ENCODE results near the gene TSPAN31. TPM values are rescaled to one million over a fixed set of nuclear protein-coding genes. Genes with fewer than 3 reads are reported as not detected.
"Not testable (repeated sequence)": the region's sequence is repeated elsewhere in the genome, so short reads cannot be mapped to it uniquely, and the experiment has no call there.

The TSPAN31 gene
- polyA plus RNA-seq, 3 donors: 30.1 to 38.8 (median 36.2) TPM

- 82 to 90% (median 86%) methylated on average over 11 of the region's 11 CpGs for WGBS, 3 donors
- no peak overlapping the region for H3K27ac ChIP-seq (ENCODE audit: low read depth, low read length)
Measured at GRCh38 chr12:57720606-57721595, 23.9 kb upstream of the TSPAN31 start.

GRCh38 chr12:57721846-57722608, 22.8 kb upstream of the TSPAN31 start:
- 92 to 95% (median 93%) methylated on average over 15 to 16 of the region's 16 CpGs for WGBS, 3 donors
- H3K27ac ChIP-seq (ENCODE audit: low read depth, low read length): not testable (repeated sequence)

DNA sequence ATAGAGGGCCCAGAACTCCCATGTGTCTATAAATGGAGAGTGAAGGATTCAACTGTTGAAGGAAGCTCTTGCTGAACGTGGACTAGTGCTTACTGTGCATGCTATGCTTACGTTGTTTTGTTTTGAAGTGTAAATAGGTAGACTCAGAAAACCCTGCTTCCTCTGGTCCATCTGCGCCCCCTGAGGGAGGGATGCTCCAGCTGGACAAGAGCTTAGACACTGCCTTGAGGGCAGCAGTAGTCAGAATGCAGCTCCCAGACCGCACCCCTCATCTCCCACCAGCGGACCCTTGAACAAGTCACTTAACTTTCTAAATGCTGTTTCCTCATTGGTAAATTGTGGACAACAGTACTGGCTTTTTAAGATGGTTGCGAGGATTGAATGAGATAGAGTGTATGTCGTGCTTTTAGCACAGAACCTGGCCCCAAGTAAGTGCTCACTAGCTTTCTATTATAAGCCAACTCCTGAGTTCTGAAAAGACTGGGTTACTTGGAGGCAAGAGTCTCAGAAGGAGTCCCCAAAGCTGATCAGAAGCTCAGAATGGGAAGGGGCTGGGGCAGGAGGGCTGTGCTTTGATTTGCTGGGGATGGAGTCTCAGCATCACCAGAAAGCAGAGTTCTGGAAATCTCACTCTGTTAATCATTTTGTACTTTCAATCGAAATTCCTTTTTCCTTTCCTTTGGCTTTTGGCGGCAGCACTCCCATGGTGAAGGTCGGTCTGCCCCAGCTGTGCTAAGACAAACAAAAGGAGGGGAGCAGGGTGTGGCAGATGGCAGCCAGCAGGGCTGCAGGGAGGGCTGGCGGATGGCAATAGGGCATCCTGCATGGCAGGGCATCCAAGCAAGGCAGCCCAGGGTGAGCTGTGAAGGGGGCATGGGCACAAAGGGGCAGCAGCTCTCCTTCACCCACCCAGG, 21.9 kb upstream of the TSPAN31 start:
- no peak overlapping the region for H3K27ac ChIP-seq (ENCODE audit: low read depth, low read length)
- WGBS, 3 donors: 54 to 68% (median 64%) methylated on average over 11 of the region's 11 CpGs

- 63 to 78% (median 69%) methylated on average over 2 of the region's 2 CpGs for WGBS, 3 donors
- no peak overlapping the region for H3K27ac ChIP-seq (ENCODE audit: low read depth, low read length)
Measured at GRCh38 chr12:57723630-57723962, 21.2 kb upstream of the TSPAN31 start.

- 70 to 88% (median 83%) methylated on average over 12 of the region's 12 CpGs for WGBS, 3 donors
- H3K27ac ChIP-seq (ENCODE audit: low read depth, low read length): no peak overlapping the region
Measured at GRCh38 chr12:57724003-57724935, 20.6 kb upstream of the TSPAN31 start.

DNA sequence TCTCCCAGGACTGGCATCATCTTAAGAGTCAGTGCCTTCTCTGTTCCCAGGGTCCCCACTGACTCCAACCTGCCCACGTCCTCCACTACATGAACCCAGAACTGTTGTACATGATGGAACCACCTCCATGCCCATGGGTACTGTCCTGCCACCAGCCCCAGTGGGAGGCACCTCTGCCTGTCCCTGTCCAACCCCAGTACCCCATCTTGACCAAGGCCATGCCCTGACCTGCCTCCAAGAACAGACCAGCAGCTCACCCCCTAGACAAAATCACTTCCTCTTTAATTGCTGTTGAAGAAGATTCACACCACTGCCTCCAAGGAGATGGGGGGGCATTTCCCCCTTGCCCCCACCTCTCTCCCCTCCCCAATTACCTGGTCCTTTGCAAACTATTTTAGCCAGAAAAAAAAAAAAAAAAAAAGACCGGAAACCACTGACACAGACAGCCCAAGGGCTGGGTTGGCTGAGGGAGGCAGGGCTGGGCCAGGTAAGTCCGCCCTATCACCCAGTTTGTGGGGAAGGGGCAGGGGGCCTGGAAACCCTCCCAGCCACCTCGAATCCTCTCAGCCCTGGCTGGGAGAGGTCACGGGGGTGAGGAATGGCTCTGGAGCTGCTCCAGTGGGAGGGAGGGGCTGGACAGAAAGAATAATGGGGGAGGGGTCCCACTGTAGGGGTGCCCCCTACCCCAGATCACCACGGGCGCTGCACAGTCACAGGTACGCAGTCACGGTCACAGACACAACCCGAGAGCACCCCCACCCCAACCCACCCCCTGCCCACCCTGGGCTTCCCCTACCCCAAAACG, 19.7 kb upstream of the TSPAN31 start:
- H3K27ac ChIP-seq (ENCODE audit: low read depth, low read length): no peak overlapping the region
- 57 to 67% (median 62%) methylated on average over 8 to 11 of the region's 11 CpGs for WGBS, 3 donors

DNA sequence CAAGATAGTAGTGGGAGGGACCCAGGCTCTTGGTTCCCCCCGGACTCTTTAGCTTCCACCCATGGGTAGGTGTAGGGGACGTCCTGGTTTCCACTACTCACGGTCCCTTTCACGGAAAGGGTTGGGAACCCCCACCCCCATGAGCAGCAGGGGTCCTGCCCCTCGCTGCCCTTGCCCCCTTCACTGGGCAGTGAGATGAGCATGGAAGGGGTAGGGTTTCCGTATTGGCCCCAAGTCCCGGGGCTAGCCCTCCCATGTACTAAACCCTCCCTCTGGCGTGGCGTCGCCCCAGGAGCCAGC, 19.0 kb upstream of the TSPAN31 start:
- 7 to 42% (median 39%) methylated on average over 10 of the region's 10 CpGs for WGBS, 3 donors
- H3K27ac ChIP-seq (ENCODE audit: low read depth, low read length): no peak overlapping the region

DNA sequence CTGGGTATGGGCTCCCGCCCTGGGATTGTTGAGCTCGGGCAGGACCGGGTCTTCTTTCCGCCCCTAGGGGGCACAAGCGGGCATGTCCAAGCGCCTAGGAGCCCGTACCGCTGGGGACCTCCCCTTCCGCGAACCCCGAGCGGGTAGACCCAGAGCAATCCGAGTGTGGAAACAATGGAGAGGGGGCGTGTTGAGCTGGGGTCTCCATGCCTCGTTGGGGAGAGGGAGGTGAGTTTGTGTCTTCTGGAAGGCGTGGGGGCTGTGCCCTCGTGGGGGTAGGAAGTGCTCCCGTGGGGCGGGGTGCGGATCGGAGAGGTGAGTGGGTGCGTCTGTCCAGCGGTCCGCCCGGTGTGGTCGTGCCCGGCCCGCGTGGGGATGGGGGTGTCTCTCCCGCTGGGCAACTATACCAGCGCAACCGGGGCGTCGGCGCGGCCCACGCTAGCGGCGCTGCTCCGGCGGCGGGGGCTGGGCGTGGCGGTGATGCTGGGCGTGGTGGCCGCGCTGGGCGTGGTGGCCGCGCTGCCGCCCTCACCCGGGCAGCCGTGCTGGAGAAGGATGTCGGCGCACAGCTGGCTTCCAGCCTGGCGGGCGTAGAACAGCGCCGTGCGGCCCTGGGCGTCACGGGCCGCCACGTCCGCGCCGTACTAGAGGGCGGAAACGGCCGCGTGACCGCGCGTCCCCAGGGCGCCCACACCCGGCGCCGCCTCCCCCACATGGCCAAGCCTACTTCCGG, 18.5 kb upstream of the TSPAN31 start:
- WGBS, 3 donors: 9 to 48% (median 31%) methylated on average over 52 to 79 of the region's 79 CpGs
- H3K27ac ChIP-seq (ENCODE audit: low read depth, low read length): no peak overlapping the region

DNA sequence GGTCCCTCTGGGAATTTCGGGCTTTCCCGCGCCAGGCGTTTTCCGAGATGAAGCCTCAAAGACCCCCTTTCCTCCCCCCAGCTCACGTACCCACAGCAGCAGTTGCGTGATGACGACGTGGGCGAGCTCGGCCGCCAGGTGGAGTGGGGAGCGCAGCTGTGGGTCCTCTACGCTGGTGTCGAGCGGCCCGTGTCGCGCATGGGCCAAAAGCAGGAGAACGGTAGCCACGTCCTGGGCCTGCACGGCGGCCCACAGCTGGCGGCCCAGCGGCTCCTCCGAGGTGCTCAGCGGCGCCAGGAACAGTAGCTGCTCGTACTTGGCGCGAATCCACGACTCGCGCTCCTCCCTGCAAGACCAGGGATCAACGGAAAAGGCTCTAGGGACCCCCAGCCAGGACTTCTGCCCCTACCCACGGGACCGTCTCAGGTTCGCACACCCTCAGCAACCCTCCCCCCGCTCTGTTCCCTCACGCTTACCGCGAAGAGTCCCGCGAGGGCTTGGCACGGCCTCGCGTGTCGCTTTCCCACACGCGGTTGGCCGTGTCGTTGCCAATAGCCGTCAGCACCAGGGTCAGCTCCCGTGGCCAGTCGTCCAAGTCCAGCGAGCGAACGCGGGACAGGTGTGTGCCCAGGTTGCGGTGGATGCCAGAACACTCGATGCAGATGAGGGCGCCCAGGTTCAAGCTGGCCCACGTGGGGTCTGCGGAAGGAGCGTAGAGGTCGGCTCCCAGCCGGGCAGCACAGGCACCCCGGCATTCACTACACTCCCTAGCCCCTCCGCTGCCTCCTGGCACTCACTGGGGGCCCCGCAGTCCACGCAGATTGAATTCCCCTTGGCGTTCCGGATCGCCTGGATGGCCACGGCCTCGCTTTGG, 17.7 kb upstream of the TSPAN31 start:
- WGBS, 3 donors: 10 to 58% (median 46%) methylated on average over 75 to 76 of the region's 76 CpGs
- no peak overlapping the region for H3K27ac ChIP-seq (ENCODE audit: low read depth, low read length)

- 52 to 70% (median 68%) methylated on average over 21 of the region's 21 CpGs for WGBS, 3 donors
- no peak overlapping the region for H3K27ac ChIP-seq (ENCODE audit: low read depth, low read length)
Measured at GRCh38 chr12:57727758-57728395, 17.0 kb upstream of the TSPAN31 start.

GRCh38 chr12:57729321-57729844, 15.5 kb upstream of the TSPAN31 start:
- WGBS, 3 donors: 49 to 67% (median 58%) methylated on average over 5 of the region's 5 CpGs
- no peak overlapping the region for H3K27ac ChIP-seq (ENCODE audit: low read depth, low read length)

GRCh38 chr12:57730336-57731067, 14.3 kb upstream of the TSPAN31 start:
- no peak overlapping the region for H3K27ac ChIP-seq (ENCODE audit: low read depth, low read length)
- WGBS, 3 donors: 78 to 88% (median 87%) methylated on average over 13 of the region's 13 CpGs

GRCh38 chr12:57731411-57732080, 13.3 kb upstream of the TSPAN31 start:
- 70 to 85% (median 82%) methylated on average over 19 of the region's 19 CpGs for WGBS, 3 donors
- H3K27ac ChIP-seq (ENCODE audit: low read depth, low read length): no peak overlapping the region

GRCh38 chr12:57732270-57732669, 12.6 kb upstream of the TSPAN31 start:
- WGBS, 3 donors: 73 to 84% (median 78%) methylated on average over 4 of the region's 4 CpGs

More at GRCh38 chr12:57732270-57732669, 12.6 kb upstream of the TSPAN31 start:
- no peak overlapping the region for H3K27ac ChIP-seq (ENCODE audit: low read depth, low read length)
